NCI-H146 (cell line): ENCODE data around the gene EML1.
A peak's percentile ranks its signal among the peaks of the same experiment; 100 is the strongest.

Source experiments
- DNase-seq: peaks from one replicate; lab custom pipeline; 2025; lab: John Stamatoyannopoulos, UW

Gene EML1

DNA sequence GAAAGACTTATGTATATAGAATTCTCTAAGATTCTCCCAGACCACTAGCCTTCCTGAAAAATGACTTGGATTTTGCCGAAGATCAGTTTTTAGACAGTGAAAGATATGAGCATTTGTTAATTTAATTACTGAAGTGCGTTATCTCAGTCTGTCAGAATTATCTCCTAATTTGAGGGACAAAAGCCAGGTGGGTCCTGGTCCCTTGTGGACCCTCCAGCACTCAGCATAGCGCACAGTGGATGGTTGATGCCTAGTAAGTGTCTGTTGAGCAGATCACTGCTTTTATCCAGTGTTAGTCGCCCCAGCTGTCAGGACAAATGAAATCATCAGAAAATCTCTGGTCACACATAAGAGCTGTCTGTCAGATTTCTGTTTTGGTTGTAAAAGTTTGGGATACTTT, 80.4 kb downstream of the EML1 start:
- no peak for DNase-seq

DNA sequence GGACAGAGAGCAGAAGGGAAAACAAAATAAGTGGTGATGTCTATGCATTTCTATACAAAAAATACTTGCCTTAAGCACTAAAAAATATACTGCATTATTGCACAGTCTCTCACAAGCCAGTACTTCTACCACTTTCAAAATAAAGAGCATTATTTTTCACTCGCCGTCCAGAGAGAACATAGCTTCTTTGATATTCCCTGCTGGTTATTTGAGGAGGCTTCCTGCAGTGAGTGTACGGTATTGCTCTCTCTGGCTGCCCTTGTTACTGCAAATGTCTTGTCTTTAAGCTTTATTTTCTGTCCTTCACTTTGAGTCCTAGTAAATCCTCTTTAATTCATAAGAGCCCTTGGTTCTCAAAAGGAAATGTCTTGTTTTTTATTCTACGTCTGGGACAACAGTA, 81.1 kb downstream of the EML1 start:
- DNase-seq: no peak

DNA sequence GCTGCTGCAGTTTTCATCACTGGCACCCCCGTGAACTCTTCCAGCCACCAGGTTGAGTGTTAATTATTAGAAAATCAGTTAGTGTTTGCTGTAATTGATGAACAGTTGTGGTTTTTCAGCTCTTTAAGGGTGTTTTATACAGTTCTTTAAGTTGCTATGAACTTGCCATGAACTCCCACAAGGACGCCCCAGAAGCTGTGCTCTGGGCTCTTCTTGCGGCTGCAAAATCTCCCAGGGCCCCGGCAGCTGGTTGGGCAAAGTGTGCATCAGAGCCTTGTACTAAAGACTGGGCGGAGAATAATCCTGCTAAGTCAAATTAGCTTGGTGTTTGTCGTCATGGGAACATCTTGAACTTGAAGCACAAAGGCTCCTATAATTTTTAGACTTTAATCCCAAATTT, 82.2 kb downstream of the EML1 start:
- no peak for DNase-seq

DNA sequence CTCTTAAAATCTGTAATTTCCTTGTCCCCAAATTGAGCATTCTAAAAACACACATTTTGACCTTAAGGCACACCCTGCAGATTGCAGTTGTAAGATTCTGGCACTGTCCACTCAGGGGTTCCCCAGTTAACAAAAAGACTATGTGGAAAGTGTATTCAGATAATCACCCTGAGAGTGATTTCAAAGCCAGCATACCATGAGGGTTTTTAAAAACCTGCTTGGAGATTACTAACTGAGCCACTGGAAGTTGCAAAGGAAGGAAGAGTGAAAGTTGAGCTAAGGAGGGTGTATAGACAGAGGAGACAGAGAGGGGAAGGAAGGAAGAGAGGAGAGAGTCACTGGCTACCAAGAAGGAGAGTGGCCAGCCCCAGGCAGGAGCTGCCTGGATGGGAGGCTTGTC, 82.6 kb downstream of the EML1 start:
- DNase-seq: no peak

DNA sequence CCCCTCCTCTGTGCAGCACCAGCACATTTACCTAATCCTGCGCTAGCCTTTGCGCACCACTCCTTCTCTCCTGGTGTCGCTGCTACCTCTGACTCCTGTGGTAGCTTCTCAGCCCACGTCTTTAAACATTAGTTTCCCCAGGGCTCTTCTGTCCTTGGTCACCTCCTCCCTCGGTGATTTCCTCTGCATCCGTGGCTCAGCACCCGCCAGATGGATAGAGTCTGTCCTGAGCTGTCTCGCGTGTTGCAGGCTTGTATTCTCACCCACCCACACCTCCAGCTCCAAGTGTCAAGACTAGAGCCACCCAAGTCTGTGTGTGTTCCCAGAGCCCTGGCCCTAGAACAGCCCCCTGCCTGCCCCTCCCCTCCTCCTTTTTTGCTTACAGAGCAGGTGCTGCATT, 83.2 kb downstream of the EML1 start:
- no peak for DNase-seq

DNA sequence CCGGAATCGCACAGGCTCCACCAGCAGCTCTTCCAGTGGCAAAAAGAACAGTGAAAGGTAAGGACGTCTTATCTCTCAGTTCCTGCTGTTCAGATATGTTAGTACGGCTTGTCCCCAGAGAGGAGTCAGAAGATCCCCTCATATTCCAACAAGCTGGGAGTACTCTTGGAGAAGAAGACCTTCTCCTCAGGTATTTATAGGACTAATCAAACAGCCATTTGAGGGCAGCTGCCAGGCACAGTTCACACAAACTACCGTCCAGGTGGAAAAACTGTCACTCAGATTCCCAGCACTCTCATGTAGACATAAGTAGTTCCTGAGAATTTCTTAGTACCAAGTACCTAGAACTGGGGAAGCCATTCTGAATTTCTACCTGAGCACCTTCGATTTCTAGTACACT, 85.3 kb downstream of the EML1 start:
- no peak for DNase-seq

DNA sequence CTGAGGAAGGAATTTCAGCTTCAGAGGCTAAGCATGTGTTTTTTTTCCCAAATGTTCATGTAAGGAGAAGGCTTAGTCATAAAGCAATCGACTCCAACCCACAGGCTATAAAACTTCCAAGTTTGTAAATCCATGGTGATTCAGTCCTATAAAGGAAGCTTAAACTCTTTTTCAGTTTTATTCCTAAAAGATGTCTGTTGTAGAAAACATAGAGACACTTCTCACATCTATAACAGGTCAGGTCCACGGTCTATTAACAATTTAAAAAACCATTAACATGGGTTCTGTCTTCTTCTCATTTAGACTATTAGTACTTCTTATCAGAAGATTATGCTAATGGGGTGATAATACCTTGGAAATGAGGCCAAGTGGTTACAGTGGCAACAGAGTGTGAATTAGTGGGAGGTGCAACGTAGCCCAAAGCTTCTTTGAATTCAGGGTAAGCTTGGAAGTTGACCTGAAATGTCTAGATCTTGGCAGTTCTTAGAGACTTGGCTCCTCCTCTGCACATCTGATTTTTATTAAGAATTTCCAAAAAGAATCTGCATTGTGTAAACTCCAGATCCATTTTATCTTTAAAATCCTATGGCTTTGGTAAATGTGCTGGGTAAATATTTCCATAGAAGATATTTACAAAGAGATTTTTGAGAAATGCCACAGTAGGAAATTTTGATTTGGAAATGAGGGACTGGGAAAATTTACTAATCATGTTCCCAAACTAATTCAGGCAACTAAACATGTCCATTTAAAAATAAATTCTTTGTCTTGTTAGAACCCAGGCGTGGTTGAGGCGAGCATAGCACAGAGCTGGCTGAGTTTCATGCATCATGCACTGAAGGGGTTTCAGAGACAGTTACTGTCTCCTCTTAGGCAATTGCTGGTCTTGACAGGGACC, 86.4 kb downstream of the EML1 start:
- DNase-seq: no peak

DNA sequence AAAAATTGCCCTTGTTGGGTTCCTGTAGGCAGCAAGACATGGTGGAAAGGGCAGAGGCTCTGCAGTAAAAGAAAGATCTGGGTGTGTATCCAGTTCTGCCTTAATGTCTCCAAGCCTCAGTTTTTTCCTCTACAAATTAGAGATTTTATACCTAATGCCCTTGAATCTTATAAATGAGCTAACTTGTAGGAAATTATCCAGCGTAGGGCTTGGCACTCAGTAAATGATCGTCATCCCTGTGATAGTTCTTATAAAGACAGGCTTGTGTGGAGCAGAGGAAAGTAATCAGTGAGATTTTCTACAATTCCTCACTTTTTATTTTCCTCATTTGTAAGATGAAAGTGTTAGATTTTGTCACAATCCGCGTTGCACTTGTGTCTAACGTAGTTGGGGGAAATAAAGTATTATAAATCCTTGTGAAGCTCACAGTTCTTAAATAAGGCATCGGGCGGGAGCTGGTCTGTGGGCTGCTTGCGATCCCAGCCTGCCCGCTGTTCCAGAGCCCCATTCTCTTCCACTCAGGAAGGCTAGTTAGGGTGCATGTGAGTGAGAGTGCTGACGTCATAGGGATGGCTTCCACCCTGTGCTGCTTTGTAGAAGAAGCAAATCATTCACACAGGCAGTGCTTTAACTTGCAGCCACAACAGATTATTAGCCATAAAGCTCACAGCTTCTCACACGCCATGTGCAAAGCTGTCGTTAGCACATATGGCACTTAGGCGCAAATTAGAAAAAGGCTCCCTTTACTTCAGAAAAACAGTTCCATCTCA, 87.6 kb downstream of the EML1 start:
- no peak for DNase-seq

DNA sequence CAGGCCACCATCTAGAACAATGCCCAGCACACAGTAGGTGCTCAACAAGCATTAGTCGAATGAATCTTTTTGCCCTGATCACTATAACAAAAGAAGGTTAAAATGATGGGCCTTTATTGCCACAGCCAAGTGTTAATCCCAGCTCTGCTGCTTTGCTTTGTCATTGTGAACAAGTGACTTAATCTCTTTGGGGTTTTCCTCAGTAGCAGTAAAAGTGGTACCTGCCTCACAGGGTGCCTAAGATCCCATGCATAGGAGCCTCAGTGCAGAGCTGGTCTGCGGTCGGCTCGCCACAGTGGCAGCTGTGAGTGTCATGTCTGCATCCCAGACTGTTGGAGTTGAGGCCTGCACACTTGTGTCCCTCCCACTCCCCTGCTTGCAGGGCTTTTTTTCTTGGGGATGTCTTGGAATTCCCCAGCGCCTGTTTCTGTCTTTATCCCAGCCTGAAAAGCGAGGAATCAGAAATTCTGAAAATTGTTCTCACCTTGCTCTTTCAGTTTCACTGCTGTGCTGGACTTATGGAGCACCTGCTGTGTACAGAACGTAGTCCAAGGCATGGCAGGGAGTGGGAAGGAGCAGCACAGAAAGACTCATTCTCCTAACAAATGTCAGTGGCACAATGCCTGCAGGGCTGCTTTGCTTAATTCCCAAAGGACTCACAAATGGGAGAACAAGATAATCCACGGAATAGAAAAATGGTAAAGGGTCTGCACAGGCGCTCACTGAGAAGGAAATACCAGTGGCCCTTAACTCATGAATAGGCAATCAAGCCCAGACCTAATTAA, 90.8 kb downstream of the EML1 start:
- no peak for DNase-seq

DNA sequence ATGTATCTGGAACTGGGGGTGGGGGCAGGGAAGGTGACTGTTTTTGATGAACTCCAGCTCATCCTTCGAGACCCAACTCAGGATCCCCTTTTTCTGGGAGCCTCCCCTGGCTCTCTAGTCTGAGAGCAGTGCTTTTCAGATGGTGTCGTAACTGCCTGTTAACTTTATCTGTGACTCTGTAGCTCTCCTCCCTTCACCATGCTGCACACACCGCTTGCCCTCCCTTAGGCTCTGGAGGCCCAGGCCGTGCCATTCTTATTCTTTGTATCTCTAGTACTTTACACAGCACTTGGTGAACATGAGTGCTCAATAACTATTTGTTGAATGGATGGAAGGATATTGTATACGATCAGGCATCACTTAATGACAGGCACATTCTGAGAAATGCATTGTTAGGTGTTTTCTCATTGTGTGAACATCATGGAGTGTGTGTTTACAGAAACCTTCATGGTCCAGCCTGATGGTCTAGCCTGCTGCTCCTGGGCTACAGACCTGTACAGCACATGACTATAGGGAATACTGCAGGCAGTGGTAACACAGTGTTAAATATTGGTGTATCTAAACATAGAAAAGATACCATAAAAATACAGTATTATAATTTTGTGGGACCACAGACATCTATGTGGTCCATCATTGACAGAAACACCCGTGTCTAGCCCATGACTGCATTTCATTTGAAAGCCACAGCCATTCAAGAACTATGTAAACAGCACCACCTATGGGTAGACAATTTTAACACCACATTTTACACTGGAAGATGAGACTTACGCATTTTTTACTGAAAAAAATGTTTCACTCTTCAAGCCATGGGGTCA, 91.8 kb downstream of the EML1 start:
- DNase-seq: peak; percentile 13

DNA sequence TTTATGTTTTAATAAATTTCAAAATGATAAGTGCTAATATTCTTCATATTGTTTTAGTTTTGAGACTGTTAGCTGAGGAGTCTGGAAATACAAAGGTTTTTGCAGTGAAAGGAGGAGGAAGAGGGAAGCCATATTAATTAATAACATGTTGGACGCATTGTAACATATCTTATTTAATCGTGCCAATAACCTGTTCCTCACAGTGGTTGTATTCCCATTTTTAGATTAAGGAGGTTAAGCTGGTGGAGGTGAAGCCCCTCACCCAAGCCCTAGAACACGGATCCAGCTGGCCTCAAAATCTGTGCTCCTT, 92.4 kb downstream of the EML1 start:
- DNase-seq: no peak

DNA sequence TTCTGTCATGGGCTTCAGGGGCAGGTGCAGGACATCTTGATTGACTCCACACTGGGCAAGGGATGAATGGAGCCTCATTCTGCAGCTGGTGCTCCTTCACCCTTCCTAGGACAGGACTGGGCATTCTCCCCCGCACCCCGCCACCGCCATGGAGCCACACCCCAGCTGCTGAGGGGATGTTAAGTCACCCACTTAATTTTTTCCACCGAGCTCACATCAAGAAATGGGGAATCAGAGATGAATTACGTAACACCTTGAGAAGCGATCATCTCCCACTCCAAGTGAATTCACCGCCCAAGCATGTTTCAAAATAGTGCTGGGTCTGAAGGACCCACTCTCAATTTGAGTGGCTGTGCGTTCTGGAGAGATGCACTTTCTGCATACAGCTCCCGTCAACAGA, 94.2 kb downstream of the EML1 start:
- no peak for DNase-seq

DNA sequence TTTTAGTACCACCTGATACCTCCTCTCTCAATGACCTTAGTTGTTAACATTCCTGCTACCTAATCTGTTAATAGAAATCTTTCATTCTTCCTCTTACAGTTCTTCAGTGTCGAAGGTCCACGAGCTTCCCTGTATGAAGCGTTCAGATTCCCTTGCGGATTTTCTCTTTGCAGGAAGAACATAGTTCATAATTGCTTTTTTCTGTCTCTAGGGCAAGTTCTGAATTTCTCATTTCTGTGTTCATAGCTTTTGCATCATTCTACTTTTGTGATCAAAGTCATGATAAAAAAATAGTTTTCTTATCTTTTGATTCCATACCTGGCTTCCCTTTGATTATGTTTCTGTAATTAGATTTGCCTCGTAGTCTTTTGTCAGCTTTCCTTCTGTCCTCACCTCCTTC, 94.9 kb downstream of the EML1 start:
- DNase-seq: no peak

DNA sequence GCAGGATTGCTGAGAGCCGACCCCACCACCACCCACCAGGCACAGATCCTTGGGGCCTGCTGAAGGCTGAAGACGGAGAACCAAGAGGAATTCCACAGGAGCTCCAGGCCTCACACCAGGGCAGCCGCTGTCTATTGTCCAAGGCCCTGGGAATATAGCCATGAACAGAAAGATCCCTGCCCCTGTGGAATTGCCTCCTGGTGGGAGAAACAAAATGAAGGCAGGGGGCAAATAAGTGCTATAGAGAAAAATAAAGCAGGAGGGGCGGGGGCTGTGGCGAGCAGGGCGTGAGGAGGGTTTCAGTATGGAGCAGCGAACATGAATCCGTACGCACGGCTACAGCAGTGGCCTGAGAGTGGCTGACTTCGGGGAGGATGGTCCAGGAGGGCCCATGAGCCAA, 96.1 kb downstream of the EML1 start:
- no peak for DNase-seq

DNA sequence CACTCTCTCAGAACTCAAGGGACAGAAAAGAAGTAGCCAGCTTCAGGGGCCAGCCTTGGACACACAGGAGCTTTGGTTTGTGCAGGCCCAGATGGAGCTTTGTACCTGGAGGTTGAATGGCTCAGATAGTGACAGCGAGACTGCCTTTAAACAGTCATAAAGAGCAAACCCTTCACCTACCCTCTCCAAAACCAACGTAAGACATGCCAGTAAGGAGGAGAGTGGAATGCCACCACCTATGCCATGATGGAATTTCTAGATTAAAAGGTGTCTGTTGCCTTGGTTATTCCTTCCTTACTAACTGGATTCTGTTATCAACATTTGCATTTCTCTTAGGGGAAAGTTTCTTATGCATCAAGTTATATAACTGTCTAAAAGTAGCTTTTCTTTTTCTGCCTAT, 98.1 kb downstream of the EML1 start:
- no peak for DNase-seq

DNA sequence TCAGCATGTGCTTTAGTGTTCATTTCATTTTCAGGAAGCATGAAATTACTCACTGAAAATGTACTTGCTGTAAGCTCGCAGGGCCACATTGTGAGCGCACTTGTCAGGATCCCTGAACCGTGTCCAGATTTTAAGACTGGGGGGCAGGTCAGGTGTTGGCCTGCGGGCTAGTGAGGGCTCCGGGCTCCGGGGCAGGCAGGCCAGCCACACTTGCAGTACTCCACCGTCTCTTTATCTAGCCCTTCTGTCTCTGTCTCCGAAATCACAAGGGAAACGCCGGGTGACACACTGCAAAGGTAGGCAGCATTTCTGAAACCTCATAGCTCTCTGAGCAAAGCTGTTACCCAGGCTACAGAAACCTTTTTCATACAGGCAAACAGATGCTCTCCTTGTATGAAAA, 98.7 kb downstream of the EML1 start:
- no peak for DNase-seq

DNA sequence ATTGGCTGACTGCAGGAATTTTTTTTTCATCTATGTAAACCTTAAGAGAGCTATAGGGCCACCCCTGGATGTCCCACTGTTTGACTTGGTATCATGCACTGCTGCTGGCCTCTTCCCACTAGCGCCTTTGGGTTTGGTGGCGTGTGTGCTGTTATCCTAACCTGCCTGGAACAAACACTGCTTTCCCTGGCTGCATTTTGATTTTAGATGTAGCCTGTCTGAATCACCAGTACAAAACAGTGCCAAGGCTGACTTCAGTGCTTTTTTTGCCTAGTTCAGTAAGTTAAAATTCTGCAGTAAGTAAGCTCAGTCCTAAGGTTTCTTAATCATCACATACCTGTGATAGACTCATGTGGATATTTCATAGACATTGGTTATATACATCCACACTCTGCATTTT, 99.2 kb downstream of the EML1 start:
- DNase-seq: no peak

DNA sequence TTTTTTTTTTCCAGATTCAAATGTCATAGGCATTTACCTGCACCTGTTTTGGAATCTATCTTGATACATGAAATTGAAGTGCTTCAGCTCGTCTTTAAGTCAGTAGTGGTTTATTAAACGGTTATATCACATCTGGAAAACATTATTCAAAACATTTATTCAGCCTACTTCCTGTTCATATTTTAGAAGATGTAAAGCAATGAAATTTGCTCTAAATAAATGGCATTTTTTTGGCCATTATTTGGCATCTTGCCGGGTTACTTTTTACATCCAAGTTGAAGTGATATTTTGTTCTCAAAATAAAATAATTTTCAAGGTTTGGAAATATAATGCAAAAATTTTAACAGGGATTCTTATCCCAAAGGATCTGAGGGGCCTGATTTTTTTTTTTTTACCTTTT, 103.1 kb downstream of the EML1 start:
- no peak for DNase-seq

DNA sequence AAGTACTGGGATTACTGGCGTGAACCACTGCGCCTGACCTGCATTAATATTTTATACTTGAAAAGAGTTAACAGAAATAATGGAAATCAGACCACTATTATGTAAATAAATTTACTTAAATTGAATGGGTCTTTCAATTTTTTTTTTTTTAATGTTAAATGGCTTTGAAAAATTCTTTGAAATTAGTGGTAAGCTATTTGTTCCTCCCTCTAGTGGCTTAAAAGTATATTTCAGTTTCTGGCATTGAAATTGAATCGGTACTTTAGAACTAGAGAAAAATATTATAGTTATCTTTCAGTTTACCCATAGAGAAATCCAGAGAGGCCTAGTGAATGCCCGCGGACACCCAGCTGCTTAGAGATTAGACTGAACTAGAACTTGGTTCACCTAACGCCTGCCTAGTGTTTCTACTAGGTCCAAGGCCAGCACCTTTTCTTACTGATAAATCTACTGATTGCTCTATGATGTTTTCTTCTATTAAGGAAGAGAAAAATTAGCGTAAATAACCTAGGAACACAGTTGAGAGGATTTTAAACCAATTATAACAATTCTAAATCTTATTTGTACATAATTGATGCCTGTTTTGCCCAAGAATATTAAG, 106.5 kb downstream of the EML1 start:
- no peak for DNase-seq

DNA sequence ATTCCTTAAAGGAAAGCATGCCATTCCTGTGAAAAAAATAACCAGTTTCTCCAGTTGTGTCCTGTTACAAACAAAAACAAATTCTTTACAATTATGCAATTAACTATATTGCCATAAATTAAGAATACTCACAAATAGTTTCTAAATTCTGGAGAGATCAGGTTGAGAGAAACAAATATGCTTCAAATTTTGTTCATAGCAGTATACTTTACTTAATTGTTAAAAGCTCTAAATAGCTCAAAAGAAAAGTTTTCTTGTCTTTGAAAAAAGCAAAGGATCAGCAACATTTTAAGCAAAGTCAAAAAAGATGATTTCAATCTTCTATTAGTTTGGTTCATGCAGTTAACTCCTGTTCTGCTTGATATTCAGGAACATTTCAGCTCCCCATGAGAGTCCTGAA, 109.7 kb downstream of the EML1 start:
- DNase-seq: no peak

DNA sequence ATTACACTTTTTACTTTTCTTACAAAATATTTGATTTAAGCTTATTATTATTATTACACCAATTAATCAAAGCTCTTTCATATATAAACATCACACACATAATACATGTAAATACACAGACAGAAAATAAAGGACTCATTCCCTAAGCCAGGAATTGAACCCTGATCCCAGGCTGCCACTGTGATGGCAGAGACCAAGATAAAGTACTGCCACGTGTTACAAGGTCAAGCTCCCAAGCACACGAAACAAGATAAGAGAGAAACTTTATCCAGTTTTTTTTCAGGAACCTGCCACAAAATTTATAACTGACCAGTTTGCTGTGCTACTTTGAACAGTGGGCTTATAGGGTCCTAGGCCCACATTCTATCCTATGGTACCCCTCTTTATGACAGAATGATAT, 111.3 kb downstream of the EML1 start:
- DNase-seq: no peak

DNA sequence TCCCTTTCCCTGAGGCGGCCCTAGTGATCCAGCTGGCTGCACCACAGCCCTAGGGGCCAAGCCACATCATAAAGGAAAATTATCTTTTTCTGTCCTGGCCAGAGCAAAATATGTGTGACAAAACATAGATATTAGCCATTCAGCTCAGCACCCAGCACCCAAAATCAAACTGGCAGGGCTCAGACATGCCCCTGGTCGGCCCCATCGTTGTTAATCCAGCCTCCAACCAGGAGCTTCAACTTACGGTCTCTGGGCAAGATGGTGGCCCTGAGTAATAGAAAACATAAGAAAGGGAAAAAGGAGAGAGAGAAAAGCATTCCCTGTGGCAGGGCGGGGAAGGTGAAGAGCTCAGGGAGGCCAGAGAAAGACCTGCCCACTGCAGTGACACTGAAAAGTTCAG, 111.9 kb downstream of the EML1 start:
- no peak for DNase-seq
